ENCODE data around the gene NECAP2. TPM values are rescaled to one million over a fixed set of nuclear protein-coding genes. Genes with fewer than 3 reads are reported as not detected.
"Not testable (repeated sequence)": the region's sequence is repeated elsewhere in the genome, so short reads cannot be mapped to it uniquely, and the experiment has no call there.

Gene NECAP2
- total RNA-seq, 1 donor from 2014 or later = 41.2 TPM

DNA sequence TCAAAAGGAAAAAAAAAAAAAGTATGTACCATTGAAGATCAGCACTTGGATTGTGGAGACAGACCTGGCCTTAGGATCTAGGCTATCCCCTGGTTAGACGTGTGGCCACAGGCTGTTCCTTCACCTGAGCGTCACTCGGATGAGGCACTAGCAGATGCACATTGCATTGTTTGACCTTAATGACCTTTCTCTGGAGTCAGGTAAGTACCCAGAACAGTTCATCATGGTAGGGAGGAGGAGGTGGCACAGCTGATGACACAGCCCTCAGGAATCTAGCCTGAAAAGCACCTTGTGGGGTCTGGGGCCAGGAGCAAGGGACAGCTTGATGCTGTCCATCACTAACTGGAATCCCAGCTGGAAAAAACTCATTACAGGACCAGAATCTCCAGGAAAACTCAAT is 21.2 kb downstream of the NECAP2 start:
- no peak for DNase-seq

DNA sequence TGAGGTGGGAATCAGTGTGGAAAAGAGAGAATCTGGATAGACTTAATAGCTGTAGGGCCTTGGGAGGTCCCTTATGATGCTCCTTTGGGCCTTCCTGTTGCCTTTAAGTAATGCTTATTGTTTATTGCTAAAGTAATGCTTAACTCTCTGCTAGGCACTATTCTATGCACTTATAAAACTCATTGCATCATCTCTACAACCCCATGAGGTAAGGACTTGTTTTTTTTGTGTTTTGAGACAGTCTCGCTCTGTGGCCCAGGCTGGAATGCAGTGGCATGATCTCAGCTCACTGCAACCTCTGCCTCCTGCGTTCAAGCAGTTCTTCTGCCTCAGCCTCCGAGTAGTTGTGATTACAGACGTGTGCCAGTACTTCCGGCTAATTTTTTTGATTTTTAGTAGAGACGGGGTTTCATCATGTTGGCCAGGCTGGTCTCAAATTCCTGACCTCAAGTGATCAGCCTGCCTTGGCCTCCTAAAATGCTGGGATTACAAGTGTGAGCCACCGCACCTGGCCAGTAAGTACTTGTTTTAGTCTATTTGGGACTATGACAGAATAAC is 22.3 kb downstream of the NECAP2 start:
- no peak for DNase-seq

DNA sequence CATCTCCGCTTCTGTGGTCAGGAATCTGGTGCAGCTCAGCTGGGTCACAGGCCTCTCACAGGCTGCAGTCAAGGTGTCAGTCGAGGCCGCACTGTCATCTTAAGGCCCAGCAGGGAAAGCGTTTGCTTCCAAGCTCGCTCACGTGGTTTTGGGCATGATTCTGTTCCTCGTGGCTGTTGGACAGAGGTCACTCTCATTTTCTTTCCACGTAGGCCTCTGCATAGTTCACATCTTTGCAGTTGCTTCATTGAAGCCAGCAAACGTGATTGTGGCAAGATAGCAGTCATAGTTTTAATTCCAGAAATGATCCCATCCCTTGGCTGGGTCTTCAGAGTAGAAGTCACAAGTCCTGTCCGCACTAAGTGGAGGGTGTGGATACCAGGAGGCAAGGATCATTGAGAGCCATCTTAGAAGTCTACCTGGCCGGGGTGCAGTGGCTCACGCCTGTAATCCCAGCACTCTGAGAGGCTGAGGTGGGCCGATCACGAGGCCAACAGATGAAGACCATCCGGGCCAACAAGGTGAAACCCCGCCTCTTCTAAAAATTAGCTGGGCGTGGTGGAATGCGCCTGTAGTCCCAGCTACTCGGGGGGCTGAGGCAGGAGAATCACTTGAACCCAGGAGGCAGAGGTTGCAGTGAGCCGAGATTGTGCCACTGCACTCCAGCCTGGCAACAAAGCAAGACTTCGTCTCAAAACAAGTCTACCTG is 24.5 kb downstream of the NECAP2 start:
- DNase-seq = no peak

DNA sequence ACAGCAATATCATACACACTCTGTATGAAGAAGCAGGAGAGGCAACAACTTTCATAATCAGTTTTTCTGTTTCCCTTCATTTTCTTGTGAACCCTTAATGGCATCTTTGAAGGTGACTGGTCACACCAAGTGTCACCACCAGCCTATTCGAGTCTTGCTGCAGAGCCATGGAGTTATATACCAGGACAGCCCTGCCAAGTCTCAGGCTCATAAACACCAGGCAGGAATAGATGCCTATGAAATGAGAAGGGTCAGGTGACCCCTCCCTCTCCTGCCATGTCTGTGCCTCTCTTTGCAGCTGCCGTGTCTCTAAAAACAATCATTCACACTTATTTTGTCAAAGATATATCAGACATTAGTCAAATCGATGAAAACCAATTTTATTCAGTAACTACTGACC is 28.0 kb downstream of the NECAP2 start:
- no peak for DNase-seq

DNA sequence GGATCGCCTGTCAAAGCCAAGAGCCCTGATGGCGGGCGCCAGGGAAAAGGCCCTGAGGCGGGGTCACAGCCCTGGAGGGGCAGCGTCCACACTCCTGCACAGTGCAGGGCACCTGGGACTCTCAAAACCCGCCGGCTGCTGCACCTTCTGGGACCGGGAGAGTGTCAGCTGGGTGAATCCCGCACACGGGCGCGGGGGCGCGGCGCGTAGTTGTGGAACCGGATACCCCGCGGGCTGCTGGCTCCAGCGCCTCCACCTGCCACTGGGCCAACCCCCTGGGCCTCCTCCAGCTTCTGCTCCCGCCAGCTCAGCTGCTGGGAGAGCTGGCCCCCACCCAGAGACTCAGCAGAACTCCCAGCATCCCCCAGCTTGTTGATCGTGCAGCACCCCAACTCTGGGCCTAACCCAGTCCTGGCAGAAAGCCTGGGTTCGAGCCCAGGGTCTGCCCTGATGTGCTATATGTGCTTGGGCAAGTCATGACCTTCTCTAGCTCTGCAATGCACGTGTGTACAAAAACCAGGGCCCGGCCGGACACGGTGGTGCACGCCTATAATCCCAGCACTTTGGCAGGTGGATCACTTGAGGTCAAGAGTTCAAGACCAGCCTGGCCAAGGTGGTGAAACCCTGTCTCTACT is 33.8 kb downstream of the NECAP2 start:
- DNase-seq = peak; percentile 39

DNA sequence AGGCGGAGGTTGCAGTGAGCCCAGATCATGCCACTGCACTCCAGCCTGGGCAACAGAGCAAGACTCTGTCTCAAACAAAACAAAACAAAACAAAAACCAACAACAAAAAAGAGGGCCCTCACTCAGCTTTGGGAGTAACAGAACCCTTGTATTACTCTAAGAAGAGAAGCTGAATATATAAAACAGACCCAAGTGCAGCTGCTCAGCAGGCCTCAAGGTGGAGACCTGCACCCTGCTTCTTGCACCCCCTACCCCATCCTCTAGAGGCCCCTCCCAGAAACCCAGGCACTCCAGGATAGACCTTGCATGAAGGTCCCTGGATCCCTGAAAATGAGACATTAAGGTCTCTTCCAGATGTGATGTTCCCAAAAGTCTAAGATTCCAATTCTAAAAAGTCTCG is 34.4 kb downstream of the NECAP2 start:
- DNase-seq = not testable (repeated sequence)

DNA sequence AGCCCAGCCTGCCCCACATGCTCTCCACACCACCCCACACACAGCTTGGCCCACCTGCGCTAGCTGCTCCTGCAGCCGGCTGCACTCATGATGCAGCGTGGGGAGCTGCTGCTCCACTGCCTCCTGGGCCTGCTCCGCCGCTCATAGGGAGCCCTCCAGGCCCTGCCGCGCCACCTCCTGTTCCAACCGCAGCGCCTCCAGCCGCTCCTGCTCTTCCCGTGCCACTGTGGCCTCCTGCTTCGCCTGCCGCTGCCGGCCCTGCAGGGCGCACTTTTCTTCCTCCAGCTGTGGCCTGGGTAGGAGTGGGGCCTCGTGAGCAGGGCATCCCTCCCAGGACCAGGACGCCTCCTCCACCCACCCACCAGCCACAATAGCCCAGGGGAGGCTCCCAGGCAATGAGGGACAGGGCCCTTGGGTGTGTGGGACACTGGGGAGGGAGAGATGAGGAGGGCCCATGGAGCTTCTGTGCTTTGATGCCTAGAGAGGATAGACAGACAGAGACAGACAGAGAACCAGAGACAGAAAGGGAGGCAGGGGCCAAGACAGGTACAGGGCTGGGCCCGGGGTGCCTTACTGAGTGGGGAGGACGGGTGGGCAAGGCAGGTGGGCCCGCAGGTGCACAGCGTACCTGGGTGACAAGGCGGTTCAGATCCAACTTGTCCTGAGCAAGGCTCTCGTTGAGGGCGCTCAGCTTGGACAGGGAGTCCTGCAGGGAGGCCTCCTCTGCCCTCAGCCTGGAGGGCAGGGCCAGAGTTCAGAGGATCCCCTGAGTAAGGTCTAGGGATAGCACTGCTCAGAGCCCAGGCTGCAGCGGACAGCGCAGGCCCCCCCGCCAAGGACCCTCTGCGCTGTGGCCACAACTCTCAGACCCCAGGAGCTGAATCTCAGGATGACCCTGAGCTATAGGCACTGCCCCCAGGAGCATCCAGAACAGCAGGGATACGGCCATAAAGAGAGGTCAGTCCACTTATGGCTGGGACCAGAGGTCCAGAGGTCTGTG is 35.5 kb downstream of the NECAP2 start:
- not testable (repeated sequence) for DNase-seq

DNA sequence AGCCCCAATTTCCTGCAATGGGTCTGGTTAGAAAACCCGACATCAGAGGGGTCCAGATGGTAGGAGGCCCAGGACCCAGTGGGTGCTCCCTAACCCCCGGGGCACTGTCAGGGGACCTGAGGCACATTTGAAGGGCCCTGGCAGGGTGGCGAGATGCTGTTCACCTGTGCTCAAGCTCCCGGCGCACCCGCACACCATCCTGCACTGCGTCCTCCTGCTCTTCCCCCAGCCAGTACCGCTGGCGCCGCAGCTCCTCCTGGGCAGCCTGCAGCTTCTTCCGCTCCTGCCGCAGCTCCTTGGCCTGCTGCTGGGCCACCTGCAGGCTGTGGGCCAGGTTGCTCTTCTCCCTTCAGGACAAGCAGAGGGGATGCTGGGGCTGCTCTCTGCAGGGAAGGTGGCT is 37.6 kb downstream of the NECAP2 start:
- no peak for DNase-seq

DNA sequence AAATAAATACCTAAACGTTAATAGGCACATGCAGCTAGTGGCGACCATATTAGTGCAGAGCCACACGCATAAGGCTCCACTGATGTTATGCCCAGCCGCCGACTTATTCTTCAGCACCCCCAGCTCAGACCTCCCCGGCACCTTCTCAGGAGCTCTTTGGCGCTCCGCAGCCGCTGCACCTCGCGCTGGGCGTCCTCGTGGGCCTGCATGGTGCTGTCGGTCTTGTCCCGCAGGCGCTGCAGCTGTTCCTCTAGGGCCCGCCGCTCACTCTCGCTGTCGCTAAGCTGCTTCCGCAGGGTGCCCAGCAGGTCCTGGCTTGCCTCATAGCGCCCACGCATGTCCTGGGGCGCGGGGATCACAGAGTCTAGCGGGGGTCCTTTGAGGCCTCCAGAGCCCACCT is 42.6 kb downstream of the NECAP2 start:
- DNase-seq = not testable (repeated sequence)

DNA sequence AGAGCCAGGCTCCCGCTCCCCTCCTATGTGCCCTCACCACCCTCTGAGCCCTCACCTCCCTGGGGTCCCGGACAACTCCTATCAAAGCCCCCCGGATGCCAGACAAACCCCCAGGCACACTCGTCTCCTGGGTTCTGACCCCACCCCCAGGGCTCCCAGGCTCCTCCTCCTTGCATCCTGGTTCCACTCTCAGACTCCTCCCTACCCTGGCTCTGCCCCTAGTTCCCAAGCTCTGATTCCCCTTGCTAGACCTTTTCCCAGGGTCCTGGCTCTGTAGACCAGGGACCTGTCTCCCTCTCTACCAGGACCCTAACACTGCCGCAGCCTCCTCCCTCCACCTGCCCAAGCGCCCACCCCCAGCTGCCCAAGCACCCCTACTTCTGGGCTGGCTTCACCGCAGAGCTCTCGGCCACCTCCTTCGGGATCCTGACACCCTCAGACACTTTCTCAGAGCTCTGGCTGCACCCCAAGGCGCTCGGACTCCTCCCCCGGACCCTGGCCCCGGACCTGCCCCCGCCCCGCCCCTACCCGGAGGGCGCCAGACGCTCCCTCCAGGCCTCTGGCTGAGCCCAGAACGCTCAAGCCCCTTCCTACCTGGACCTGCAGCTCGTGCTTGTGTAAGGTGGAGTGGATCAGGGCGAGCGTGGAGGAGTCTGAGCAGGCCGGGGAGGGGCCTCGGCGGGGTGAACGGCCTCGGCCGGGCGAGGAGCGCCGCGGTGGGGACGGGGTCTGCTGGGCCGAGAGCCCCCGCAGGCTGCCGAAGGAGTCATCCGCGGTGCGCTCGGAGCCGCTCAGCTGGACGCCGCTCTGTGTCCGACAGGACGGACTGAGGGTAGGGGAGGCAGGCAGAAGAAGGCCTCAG is 43.3 kb downstream of the NECAP2 start:
- DNase-seq = not testable (repeated sequence)

DNA sequence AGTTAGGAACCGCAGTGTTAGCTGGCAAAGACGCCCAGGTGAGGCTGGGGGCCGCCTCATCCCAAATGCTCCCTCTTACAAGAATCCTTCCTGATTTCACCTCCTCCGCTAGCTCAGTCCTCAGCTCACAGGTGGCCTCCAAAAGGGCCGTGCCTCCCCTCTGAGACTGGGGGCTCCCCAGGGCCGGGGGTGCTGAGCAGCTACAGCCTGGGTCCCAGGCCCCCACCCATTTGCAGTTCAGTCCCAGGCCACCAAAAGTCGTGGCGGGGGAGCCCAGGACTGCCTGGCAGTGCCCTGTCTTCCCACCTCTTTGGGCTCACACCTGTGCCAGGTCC is 43.9 kb downstream of the NECAP2 start:
- DNase-seq = no peak

DNA sequence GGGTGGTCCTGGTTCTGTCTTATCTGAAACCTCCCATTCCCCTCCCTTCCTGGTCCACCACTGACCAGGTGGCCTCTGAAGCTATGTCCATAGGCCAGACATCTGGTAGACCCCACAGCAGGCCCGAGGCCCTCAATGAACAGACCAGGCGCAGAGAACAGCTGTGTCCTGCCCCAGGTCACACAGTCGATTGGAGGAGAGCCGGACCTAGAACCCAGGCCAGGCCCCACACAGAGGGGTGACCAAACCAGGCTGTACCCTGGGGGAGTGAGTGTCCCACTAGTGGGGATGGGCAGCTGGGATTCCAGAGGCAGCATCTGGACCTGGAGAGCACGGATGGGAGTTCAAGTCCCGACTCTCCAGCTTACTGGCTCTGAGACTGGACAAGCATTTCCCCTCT is 44.4 kb downstream of the NECAP2 start:
- no peak for DNase-seq

DNA sequence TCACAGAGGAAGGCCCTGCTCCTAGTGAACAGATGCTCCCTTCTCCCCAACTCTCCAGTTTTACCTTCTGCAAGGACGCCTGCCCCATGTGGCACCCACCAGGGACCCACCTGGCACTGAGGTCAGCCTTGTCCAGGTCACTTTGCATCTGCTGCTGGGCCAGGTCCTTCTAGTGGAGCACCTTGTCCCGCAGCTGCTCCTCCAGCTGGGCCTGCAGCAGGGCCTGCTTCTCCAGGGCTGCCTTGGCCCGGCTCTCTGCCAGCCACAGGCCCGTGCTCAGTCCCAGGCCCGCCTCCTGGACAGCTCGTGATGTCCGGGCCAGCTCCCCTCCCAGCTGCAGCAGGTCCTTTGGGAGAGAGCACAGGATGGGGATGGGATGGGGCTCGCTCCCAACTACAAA is 45.8 kb downstream of the NECAP2 start:
- DNase-seq = not testable (repeated sequence)

DNA sequence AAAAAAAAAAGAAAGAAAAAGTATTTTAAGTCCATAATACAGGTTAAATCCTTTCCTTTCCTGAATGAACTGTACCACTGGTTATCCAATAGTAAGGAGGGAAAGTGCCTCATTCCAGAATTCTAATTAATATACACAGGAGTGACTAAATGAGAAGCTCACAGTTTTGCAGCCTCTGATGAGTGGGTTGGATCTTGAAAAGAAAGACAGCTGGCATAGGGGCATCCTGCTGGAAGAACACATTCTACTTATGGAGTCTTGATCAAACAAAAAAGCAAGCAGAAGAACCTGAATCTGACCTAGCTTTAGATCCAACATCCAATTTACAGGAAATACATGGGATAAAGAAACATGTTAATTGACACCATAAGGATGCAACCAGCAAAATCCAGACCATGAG is 46.5 kb downstream of the NECAP2 start:
- not testable (repeated sequence) for DNase-seq

DNA sequence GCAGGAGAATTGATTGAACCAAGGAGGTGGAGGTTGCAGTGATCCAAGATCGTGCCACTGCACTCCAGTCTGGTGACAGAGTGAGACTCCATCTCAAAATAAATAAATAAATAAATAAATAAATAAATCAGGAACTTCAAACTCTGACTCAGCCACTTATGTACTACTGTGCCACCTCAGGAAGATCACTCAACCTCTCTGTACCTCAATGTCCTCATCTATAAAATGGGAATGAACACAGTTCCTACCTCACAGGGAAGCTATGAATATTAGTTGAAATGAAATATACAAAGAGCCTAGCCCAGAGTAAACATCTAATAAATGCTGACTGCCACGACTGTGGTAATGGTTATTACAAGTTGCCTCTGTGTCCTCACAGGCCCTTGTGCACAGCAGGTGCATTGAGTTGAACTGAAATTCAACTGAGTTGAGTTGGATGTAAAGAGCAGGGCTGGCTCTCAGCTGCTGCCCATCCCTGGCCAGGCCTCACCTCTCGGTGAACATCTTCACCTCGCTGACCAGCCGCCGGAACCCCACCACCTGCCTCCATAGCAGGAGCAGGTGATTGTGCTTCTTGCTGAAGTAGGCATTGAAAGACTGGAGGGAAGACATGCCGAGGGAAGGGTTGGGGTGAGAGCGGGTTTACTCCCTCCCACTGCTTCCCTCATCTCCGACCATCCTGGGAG is 48.8 kb downstream of the NECAP2 start:
- not testable (repeated sequence) for DNase-seq

DNA sequence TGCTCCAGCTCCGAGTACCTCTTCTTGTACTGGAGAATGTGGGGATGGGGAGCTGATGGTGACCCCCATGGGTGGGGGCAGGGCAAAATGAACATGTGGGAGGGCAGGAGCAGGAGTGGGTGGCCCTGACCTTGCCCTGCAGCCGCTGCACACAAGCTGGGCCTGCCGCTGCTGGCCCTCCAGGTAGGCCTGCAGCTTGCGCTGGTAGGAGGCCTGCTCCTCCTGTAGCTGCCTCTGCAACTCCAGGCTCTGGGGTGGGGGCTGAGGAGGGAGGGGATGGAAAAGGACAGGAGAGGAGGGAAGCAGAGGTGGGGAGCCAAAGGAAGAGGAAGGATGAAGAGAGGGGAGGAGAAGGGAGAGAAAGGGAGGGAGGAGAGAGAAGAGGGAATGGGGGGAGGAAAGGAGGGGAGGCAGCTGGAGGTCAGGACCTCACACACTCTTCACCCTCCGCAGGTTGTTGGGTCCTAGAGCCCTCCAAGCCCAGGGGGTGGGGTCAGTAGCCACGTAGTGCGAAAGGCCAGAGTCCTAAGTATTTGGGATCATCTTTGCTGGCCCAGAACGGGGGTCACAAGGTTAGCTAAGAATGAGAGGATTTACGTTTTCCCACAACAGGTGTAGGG is 50.6 kb downstream of the NECAP2 start:
- DNase-seq = no peak

DNA sequence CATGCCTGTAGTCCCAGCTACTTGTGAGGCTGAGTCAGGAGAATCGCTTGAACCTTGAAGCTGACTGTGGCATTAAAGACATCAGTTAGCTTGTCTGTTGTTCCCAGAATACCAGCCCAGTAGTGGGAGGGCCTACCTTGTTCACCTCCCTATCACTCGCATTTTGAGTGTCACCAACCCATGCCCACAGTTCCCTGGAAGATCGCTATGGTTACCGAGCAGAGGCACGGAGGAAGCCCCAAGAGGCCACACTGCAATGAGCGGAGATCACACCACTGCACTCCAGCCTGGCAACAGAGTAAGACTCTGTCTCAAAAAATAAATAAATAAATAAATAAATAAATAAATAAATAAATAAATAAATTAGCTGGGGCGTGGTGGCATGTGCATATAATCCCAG is 52.4 kb downstream of the NECAP2 start:
- not testable (repeated sequence) for DNase-seq

DNA sequence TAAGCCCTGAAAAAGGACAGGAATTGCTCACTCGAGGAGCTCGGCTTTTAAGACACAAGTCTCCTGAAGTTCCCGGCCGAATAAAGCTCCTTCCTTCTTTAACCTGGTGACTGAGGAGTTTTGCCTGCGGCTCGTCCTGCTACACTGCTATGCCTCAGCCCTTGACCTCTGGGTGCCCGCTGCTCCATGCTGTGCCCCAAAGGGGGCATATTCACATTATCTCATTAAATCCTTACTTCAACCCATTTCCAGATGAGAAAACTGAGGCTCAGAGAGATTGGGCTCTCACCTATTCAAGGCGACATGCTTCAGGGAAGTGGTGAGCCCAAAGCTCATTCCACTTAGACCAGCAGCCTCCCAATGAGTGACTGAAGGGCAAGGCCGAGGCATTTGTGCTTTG is 53.2 kb downstream of the NECAP2 start:
- not testable (repeated sequence) for DNase-seq

DNA sequence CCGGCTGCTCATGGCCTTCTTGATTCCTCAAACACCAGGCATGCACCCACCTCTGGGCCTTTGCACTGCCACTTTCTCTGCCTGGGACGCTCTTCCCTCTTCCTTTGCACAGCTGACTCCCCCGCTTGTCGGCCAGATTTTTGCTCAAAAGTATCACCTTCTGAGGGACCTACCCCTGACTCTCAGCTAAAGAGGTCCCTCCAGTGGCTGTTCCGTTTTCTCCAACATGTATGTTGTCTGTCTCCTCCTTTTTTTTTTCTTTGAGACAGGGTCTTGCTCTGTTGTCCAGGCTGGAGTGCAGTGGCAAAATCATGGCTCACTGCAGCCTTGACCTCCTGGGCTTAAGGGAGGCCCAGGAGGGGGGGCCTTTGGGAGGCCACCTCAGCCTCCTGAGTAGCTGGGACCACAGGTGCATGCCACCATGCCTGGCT is 57.0 kb downstream of the NECAP2 start:
- not testable (repeated sequence) for DNase-seq

DNA sequence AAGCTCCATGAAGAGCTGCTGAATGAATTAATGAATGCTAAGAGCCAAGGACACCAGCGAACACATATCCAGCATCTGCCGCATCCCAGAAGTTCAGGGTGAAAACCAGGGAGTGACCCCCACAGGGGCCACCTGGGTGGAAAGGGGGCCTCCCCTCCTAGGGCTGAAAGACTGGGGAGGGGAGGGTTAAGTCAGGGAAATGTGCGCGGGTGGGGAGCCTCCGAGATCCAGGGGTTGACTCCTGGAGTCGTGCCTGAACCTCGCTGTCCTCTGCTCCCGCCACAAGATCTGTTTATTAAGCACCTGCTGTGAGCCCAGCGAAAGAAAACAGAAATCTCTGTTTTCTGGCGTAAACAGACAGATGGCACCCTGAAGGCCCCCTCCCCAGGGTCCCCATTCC is 57.5 kb downstream of the NECAP2 start:
- DNase-seq = not testable (repeated sequence)
